Measurements from ENCODE around the gene CTSF. TPM values are rescaled to one million over a fixed set of nuclear protein-coding genes. Genes with fewer than 3 reads are reported as not detected.
"Not testable (repeated sequence)": the region's sequence is repeated elsewhere in the genome, so short reads cannot be mapped to it uniquely, and the experiment has no call there.

The CTSF gene
- 59.3 TPM for total RNA-seq
- long read RNA-seq, transcript CTSF-201 (13 exons, 2,035 nt), result major isoform, 351 of 399 reads
- long read RNA-seq, partial matches to known transcripts, result 22 of 399 reads
- long read RNA-seq, other reads (novel, unspliced or antisense), result 23 of 399 reads

GRCh38 chr11:66568124-66568916, at the start of gene CTSF:
Gene CTSF (minus strand): TSS chr11:66568606. CDS start chr11:66568486, 120 bp downstream.
- ATAC-seq (ENCODE audit: poor library complexity), result peak; percentile 99
- peak; percentile 94 for DNase-seq
- intact Hi-C loops (cut with DNase I), result no loop called here

- intact Hi-C loops (cut with DNase I), result loop anchor here (2.0 kb wide), 1 partner anchor 24 kb away; the partner anchor contains the start of genes CCDC87 and CCS
- peak; percentile 42 for ATAC-seq (ENCODE audit: poor library complexity)
- DNase-seq, result peak; percentile 89
Observed at GRCh38 chr11:66617155-66617834, 48.9 kb upstream of the CTSF start.

- intact Hi-C loops (cut with DNase I), result loop anchor here (2.0 kb wide), 1 partner anchor 24 kb away; the partner anchor contains the start of genes CCDC87 and CCS
- DNase-seq, result peak; percentile 99
- peak; percentile 94 for ATAC-seq (ENCODE audit: poor library complexity)
Observed at GRCh38 chr11:66616379-66617154, 48.2 kb upstream of the CTSF start, which contains the start of gene RBM14. Gene RBM14 (plus strand): TSS chr11:66616630. CDS start chr11:66616721, 91 bp downstream.

- intact Hi-C loops (cut with DNase I), result no loop called here
- no peak for DNase-seq
- ATAC-seq (ENCODE audit: poor library complexity), result no peak
Observed at GRCh38 chr11:66614073-66614472, 45.7 kb upstream of the CTSF start.

- intact Hi-C loops (cut with DNase I), result no loop called here
- ATAC-seq (ENCODE audit: poor library complexity) (no peak), DNase-seq (no peak)
Observed at GRCh38 chr11:66612458-66612857, 44.1 kb upstream of the CTSF start.

GRCh38 chr11:66609721-66610617, 41.6 kb upstream of the CTSF start:
- intact Hi-C loops (cut with DNase I), result no loop called here
- no peak for DNase-seq
- ATAC-seq (ENCODE audit: poor library complexity), result no peak

GRCh38 chr11:66607126-66607834, 38.9 kb upstream of the CTSF start:
- ATAC-seq (ENCODE audit: poor library complexity) (peak; percentile 71), DNase-seq (peak; percentile 66)
- intact Hi-C loops (cut with DNase I), result no loop called here

- ATAC-seq (ENCODE audit: poor library complexity); DNase-seq; intact Hi-C loops (cut with DNase I): not testable (repeated sequence)
Observed at GRCh38 chr11:66606608-66607007, 38.2 kb upstream of the CTSF start.

GRCh38 chr11:66604155-66604554, 35.7 kb upstream of the CTSF start:
- ATAC-seq (ENCODE audit: poor library complexity) (no peak), DNase-seq (no peak)
- intact Hi-C loops (cut with DNase I), result no loop called here

- DNase-seq (no peak), ATAC-seq (ENCODE audit: poor library complexity) (no peak)
- intact Hi-C loops (cut with DNase I), result no loop called here
Observed at GRCh38 chr11:66603072-66603471, 34.7 kb upstream of the CTSF start.

- DNase-seq, result no peak
- intact Hi-C loops (cut with DNase I), result no loop called here
- peak; percentile 66 for ATAC-seq (ENCODE audit: poor library complexity)
Observed at GRCh38 chr11:66600631-66601233, 32.3 kb upstream of the CTSF start.

GRCh38 chr11:66600219-66600618, 31.8 kb upstream of the CTSF start:
- intact Hi-C loops (cut with DNase I), result no loop called here
- DNase-seq (no peak), ATAC-seq (ENCODE audit: poor library complexity) (no peak)

- no peak for ATAC-seq (ENCODE audit: poor library complexity)
- DNase-seq, result no peak
- intact Hi-C loops (cut with DNase I), result no loop called here
Observed at GRCh38 chr11:66598993-66599392, 30.6 kb upstream of the CTSF start.

GRCh38 chr11:66595245-66595904, 27.0 kb upstream of the CTSF start:
- DNase-seq (peak; percentile 66), ATAC-seq (ENCODE audit: poor library complexity) (peak; percentile 40)
- intact Hi-C loops (cut with DNase I), result no loop called here

GRCh38 chr11:66593650-66594049, 25.2 kb upstream of the CTSF start:
- DNase-seq, result no peak
- no peak for ATAC-seq (ENCODE audit: poor library complexity)
- intact Hi-C loops (cut with DNase I), result loop anchor here (2.0 kb wide), 1 partner anchor 23 kb away; the partner anchor contains the start of gene RBM14

- ATAC-seq (ENCODE audit: poor library complexity), result peak; percentile 24
- intact Hi-C loops (cut with DNase I), result loop anchor here (2.0 kb wide), 1 partner anchor 24 kb away; the partner anchor contains the start of gene RBM14
- no peak for DNase-seq
Observed at GRCh38 chr11:66593303-66593635, 24.9 kb upstream of the CTSF start.

Measured in Right ventricle myocardium superior (tissue), 1 donor.